HG03575 (cell line): Measurements from ENCODE around the gene IQCB1.
"Not testable (repeated sequence)": the region's sequence is repeated elsewhere in the genome, so short reads cannot be mapped to it uniquely, and the experiment has no call there.

Experiments used
- ATAC-seq: cut with Tn5 transposase; IDR thresholded peaks from one replicate; pipeline ENCODE4 v1.9.1; 2021; ENCODE audit not compliant: unreplicated experiment, insufficient number of reproducible peaks, low FRiP score; ENCODE audit errors: extremely low read depth

IQCB1 gene

GRCh38 chr3:121834671-121835464 lies at the start of gene IQCB1, which contains the start of gene EAF2:
TSS of gene IQCB1 (minus strand) at chr3:121835060. CDS start at chr3:121828960, 6,100 bp downstream.
TSS of gene EAF2 (plus strand) at chr3:121835209. CDS start at chr3:121835286, 77 bp downstream.
- peak; percentile 86 for ATAC-seq

DNA sequence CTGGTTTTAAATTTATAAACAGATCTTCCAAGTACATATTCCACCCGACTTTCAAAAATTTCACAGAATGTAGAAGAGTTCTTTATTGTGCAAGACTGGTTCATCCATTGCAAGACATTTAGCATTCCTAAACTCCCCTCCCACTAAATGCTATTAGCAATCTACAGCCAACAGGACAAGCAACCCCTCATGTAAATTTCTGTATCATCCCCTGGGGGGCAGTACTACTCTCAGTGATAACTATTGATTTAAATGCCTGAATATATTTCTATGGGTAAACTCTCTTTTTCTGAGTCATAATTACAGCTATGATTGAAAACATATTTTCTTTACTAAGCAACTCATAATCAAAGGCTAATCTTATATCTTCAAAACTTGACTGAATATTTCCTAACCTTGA lies 48.6 kb upstream of the IQCB1 start:
- no peak for ATAC-seq

DNA sequence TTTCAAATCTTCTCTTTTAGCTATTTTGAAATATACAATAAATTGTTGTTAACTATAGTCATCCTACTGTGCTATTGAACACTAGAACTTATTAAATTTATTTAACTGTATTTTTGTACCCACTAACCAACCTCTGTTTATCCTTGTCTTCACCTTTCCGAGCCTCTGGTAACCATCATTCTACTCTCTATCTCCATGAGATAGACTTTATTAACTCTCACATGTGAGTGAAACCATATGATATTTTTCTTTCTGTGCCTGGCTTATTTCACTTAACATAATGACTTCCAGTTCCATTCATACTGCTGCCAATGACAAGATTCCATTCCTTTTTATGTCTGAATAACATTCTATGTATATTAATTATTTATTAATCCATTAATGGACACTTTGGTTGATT lies 43.6 kb upstream of the IQCB1 start:
- ATAC-seq: no peak

GRCh38 chr3:121871430-121871829 lies 36.6 kb upstream of the IQCB1 start:
- ATAC-seq: no peak

DNA sequence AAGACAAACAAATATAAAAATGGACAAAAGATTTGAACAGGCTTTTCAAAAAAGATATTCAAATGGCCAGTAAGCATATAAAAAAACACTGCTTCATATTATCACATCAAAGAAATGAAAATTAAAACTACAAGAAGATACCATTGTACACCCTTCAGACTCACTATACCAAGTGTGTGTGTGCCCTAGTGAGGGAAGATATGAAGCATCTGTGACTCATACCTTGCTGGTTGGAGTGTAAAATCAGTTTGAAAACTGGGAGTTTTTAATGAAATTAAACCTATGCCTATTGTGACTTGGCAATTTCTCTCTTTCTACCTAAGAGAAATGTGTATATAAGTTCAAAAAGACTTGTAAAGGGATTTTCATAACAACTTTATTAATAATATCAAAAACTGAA lies 35.9 kb upstream of the IQCB1 start:
- no peak for ATAC-seq

DNA sequence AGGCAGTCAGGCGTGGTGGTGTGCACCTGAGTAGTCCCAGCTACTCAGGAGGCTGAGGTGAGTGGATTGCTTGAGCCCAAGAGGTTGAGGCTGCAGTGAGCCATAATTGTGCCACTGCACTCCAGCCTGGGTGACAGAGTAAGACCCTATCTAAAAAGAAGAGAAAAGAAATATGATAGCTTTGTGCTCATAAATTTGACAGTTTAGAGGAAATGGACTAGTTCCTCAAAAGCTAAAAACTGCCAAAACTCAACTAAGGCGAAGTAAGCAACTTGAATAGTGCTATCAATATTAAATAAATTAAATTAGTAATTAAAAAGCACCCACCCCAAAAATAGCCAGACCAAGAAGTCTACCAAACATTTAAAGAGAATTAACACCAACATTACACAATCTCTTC lies 34.9 kb upstream of the IQCB1 start:
- ATAC-seq: no peak

DNA sequence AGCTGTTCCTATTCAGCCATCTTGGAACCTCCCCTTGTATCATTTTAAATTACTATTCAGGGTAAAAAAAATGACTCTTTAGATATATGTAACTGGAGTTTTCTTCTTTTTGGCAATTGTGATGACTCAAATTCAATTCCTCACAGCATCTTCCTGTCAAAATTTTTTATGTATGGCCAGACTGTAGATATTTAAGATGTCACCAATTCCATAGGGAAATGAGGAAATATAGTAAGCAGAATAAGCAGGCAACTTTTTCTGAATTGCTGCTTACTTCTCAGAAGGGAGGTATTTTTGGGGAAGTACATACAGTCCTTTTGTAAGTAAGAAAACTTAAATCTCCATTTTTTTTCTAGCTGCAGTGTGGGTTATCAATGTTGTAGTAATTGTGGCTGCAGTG lies 28.9 kb upstream of the IQCB1 start:
- ATAC-seq: no peak

DNA sequence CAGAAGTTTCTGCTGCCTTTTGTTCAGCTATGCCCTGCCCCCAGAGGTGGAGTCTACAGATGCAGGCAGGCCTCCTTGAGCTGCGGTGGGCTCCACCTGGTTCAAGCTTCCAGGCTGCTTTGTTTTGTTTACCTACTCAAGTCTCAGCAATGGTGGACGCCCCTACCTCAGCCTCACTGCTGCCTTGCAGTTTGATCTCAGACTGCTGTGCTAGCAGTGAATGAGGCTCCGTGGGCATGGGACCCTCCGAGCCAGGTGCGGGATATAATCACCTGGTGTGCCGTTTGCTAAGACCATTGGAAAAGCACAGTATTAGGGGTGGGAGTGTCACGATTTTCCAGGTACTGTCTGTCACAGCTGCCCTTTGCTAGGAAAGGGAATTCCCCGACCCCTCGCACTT lies 28.4 kb upstream of the IQCB1 start:
- ATAC-seq: not testable (repeated sequence)

DNA sequence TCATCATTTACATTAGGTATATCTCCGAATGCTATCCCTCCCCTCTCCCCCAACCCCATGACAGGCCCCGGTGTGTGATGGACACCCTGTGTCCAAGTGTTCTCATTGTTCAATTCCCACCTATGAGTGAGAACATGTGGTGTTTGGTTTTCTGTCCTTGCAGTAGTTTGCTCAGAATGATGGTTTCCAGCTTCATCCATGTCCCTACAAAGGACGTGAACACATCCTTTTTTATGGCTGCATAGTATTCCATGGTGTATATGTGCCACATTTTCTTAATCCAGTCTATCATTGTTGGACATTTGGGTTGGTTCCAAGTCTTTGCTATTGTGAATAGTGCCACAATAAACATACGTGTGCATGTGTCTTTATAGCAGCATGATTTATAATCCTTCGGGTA lies 22.9 kb upstream of the IQCB1 start:
- not testable (repeated sequence) for ATAC-seq

GRCh38 chr3:121855555-121855954 lies 20.7 kb upstream of the IQCB1 start:
- ATAC-seq: no peak

DNA sequence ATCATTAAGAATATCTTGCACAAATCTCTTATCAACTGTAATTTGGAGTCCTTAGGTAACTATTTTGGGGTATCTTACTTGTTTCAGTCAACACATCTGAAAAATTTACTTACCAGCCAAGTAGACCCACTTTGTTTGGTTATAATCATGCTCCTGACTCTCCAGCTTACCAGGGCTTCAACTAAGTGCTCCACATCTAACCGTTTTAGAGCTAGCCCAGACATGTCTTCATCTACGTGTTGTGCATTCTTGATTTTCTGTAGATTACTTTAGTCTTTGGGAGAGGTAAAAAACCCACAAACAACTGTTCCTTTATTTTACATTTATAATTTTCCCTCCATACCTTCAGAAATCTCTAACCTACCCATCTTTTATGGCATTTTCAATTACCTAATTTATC lies 17.4 kb upstream of the IQCB1 start:
- ATAC-seq: no peak

- no peak for ATAC-seq
Measured at GRCh38 chr3:121844892-121845291, 10.0 kb upstream of the IQCB1 start.

DNA sequence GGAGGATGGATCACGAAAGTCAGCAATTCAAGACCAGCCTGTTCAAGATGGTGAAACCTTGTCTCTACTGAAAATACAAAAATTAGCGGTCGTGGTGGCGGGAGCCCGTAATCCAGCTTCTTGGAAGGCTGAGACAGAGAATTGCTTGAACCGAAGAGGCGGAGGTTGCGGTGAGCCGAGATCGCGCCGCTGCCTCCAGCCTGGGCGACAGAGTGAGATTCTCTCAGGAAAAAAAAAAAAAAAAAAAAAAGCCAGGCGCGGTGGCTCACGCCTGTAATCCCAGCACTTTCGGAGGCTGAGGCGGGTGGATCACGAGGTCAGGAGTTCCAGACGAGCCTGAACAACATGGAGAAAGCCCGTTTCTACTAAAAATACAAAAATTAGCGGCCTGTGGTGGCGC lies 5.1 kb upstream of the IQCB1 start:
- no peak for ATAC-seq

GRCh38 chr3:121836481-121836880 lies 1.6 kb upstream of the IQCB1 start:
- no peak for ATAC-seq

DNA sequence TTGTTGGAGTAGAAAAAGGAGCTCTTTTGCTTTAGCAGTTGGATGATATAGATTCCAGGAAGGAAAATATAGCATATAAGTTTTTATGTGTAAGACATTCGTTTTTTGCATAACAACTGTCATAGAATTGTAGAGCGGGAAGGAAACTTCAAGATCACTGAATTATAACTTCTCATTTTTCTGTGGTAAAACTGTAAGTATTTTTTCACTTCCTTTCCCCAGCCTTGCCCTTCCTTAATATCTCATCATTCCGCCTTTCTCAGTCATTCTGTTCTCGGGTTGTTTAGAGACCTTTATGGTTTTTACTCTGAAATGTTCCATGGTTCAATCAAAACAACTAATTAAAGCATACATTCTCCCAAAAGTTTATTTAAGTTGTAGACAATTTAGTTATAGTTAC lies 1.2 kb upstream of the IQCB1 start:
- ATAC-seq: no peak

- ATAC-seq: peak; percentile 5
Measured at GRCh38 chr3:121835465-121835801, 573 bp upstream of the IQCB1 start.

GRCh38 chr3:121834157-121834670 lies 646 bp downstream of the IQCB1 start:
- ATAC-seq: no peak

DNA sequence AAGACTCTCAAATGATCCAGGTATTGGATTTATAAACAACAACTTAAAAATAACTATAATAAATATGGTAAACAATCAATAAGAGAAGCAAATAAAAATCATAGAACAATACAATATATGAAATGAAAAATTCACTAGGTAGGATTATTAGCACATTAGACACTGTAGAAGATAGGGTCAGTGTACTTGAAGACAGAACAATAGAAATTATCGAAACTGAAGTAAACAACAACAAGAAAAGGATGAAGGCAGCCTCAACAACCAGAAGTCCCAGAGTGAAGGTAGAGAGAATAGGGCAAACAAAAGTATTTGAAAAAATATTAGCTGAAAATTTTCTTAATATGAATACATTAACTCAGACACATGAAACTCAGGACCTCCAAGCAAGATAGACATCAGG lies 11.9 kb downstream of the IQCB1 start:
- no peak for ATAC-seq

DNA sequence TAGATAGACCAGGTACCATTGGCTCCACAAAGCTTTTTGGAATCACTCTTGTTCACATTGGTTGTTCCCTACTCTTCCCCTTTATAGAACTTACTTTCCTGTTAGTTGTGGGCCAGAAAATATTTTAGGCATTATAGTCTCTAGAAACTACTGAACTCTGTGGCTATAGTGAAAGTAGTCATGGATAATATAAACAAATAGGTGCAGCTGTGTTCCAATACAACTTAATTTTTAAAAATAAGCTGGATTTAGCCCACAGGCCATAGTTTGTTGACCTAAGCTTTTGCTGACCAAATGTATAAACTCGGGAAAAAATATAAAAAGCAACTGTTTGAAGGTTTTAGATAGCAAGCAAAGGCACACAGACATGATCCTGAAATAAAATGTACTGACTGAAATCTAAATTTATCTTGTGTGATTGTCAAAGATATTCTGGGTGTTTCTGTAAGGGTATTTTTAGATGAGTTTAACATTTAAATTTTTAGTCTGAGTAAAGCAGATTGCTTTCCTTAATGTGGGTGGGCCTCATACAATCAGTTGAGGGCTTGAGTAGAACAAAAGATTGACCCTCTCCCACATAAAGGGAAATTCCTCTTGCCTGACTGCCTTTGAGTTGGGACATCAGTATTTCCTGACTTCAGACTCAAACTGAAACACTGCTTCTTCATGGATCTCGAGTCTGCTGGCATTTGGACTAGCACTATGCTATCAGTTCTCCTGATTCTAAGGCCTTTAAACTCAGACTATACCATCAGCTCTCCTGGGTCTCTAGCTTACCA lies 13.2 kb downstream of the IQCB1 start:
- no peak for ATAC-seq

DNA sequence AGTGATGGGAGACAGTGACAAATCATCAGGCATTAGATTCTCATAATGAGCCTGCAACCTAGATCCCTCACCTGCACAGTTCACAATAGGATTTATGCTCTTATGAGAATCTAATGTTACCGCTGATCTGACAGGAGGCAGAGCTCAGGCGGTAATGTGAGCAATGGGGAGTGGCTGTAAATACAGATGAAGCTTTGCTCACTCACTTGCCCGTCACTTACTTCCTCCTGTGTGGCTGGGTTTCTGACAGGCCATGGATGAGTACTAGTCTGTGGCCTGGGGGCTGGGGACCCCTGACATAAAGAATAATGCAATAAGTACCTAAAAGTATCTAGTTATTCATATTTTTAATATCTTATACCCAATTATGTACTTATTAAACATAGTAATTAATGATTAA lies 15.6 kb downstream of the IQCB1 start:
- ATAC-seq: no peak
